ENCODE results near the gene SLC37A3.

SLC37A3 gene

GRCh38 chr7:140369294-140369693, 29.0 kb downstream of the SLC37A3 start:
- TF ChIP-seq BACH2 (CRISPR knock-in tag; IDR thresholded peaks at IDR 0.05; ENCODE audit: borderline replicate concordance) (no peak), TCF4 (CRISPR knock-in tag; IDR thresholded peaks at IDR 0.05; ENCODE audit: borderline replicate concordance) (no peak), ZNF8 (CRISPR knock-in tag; IDR thresholded peaks at IDR 0.05) (no peak), RARB (CRISPR knock-in tag; IDR thresholded peaks at IDR 0.05) (no peak), SNAI2 (CRISPR knock-in tag; IDR thresholded peaks at IDR 0.05) (no peak), CREB5 (CRISPR knock-in tag; IDR thresholded peaks at IDR 0.05; ENCODE audit: low read depth) (no peak), OSR1 (CRISPR knock-in tag; IDR thresholded peaks at IDR 0.05) (no peak), ZC3H10 (CRISPR knock-in tag; IDR thresholded peaks at IDR 0.05) (no peak), PPARA (CRISPR knock-in tag; IDR thresholded peaks at IDR 0.05; ENCODE audit: borderline replicate concordance) (no peak), GLIS3 (CRISPR knock-in tag; IDR thresholded peaks at IDR 0.05) (no peak), ISL1 (CRISPR knock-in tag; IDR thresholded peaks at IDR 0.05) (no peak), CSDC2 (CRISPR knock-in tag; IDR thresholded peaks at IDR 0.05) (no peak), POU6F1 (CRISPR knock-in tag; IDR thresholded peaks at IDR 0.05; ENCODE audit: borderline replicate concordance, low read depth) (no peak), ZNF565 (CRISPR knock-in tag; conservative IDR thresholded peaks at IDR 0.05; ENCODE audit: low read depth) (no peak), ESRRG (CRISPR knock-in tag; IDR thresholded peaks at IDR 0.05) (no peak), ARNTL (CRISPR knock-in tag; IDR thresholded peaks at IDR 0.05; ENCODE audit: borderline replicate concordance, low read depth) (no peak), TOX (CRISPR knock-in tag; IDR thresholded peaks at IDR 0.05; ENCODE audit: borderline replicate concordance) (no peak), ZFP30 (CRISPR knock-in tag; IDR thresholded peaks at IDR 0.05) (no peak)
- TF ChIP-seq, protein P1, sequence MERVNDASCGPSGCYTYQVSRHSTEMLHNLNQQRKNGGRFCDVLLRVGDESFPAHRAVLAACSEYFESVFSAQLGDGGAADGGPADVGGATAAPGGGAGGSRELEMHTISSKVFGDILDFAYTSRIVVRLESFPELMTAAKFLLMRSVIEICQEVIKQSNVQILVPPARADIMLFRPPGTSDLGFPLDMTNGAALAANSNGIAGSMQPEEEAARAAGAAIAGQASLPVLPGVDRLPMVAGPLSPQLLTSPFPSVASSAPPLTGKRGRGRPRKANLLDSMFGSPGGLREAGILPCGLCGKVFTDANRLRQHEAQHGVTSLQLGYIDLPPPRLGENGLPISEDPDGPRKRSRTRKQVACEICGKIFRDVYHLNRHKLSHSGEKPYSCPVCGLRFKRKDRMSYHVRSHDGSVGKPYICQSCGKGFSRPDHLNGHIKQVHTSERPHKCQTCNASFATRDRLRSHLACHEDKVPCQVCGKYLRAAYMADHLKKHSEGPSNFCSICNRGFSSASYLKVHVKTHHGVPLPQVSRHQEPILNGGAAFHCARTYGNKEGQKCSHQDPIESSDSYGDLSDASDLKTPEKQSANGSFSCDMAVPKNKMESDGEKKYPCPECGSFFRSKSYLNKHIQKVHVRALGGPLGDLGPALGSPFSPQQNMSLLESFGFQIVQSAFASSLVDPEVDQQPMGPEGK (CRISPR knock-in tag; IDR thresholded peaks at IDR 0.05; ENCODE audit: borderline replicate concordance): no peak
- TF ChIP-seq, protein P2, sequence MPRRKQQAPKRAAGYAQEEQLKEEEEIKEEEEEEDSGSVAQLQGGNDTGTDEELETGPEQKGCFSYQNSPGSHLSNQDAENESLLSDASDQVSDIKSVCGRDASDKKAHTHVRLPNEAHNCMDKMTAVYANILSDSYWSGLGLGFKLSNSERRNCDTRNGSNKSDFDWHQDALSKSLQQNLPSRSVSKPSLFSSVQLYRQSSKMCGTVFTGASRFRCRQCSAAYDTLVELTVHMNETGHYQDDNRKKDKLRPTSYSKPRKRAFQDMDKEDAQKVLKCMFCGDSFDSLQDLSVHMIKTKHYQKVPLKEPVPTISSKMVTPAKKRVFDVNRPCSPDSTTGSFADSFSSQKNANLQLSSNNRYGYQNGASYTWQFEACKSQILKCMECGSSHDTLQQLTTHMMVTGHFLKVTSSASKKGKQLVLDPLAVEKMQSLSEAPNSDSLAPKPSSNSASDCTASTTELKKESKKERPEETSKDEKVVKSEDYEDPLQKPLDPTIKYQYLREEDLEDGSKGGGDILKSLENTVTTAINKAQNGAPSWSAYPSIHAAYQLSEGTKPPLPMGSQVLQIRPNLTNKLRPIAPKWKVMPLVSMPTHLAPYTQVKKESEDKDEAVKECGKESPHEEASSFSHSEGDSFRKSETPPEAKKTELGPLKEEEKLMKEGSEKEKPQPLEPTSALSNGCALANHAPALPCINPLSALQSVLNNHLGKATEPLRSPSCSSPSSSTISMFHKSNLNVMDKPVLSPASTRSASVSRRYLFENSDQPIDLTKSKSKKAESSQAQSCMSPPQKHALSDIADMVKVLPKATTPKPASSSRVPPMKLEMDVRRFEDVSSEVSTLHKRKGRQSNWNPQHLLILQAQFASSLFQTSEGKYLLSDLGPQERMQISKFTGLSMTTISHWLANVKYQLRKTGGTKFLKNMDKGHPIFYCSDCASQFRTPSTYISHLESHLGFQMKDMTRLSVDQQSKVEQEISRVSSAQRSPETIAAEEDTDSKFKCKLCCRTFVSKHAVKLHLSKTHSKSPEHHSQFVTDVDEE (CRISPR knock-in tag; IDR thresholded peaks at IDR 0.05): no peak
- no peak for ATAC-seq

DNA sequence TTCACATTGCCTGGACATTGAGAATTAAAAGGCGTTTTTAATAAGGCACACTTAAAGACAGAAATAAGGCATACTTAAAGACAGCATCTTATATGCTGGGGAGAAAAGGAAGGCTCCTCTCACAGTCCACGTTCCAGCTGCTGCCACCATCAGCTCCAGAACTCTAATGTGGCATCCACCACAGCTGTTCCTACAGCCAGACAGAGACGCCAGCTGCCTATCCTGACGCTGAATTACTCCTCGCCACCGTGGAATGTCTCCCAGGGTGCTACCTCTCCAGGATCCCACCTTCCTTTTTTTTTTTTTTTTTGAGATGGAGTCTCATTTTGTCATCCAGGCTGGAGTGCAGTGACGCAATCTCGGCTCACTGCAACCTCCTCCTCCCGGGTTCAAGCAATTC, 30.8 kb downstream of the SLC37A3 start:
- TF ChIP-seq, protein P1 (CRISPR knock-in tag; IDR thresholded peaks at IDR 0.05; ENCODE audit: borderline replicate concordance): no peak
- TF ChIP-seq TCF4 (CRISPR knock-in tag; IDR thresholded peaks at IDR 0.05; ENCODE audit: borderline replicate concordance): no peak
- TF ChIP-seq ZNF70 (CRISPR knock-in tag; IDR thresholded peaks at IDR 0.05): no peak
- TF ChIP-seq ESRRG (CRISPR knock-in tag; IDR thresholded peaks at IDR 0.05): no peak
- TF ChIP-seq BACH2 (CRISPR knock-in tag; IDR thresholded peaks at IDR 0.05; ENCODE audit: borderline replicate concordance): no peak
- TF ChIP-seq ZFP3 (CRISPR knock-in tag; IDR thresholded peaks at IDR 0.05): no peak
- TF ChIP-seq GLIS3 (CRISPR knock-in tag; IDR thresholded peaks at IDR 0.05): no peak
- ATAC-seq: no peak

DNA sequence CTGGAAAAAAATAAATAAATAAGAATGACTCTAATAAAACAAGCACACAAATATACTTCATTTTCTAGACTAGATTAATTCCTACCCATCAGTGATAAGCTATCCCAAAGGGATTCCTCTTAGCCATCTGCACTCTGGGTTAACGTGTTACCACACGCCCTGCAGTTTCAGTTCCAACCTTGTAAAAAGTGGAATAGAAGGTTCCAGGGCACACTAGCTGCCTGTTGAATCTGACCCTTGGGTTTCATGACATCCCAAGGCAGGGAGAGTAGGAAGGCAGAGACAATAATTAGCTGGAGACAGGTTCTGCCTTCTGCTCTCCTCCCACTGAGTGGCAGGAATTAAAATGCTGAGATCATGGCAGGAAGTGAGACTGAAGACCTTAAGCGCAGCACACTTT, 33.5 kb downstream of the SLC37A3 start:
- no peak; the same call in 2 of the 3 replicates for ATAC-seq
- TF ChIP-seq ISL1 (CRISPR knock-in tag; IDR thresholded peaks at IDR 0.05) (no peak), BACH2 (CRISPR knock-in tag; IDR thresholded peaks at IDR 0.05; ENCODE audit: borderline replicate concordance) (no peak), ZNF565 (CRISPR knock-in tag; conservative IDR thresholded peaks at IDR 0.05; ENCODE audit: low read depth) (no peak), SNAI2 (CRISPR knock-in tag; IDR thresholded peaks at IDR 0.05) (no peak), CREB5 (CRISPR knock-in tag; IDR thresholded peaks at IDR 0.05; ENCODE audit: low read depth) (no peak), CSRNP3 (CRISPR knock-in tag; IDR thresholded peaks at IDR 0.05) (no peak), TOX (CRISPR knock-in tag; IDR thresholded peaks at IDR 0.05; ENCODE audit: borderline replicate concordance) (no peak), ESRRG (CRISPR knock-in tag; IDR thresholded peaks at IDR 0.05) (no peak), RARB (CRISPR knock-in tag; IDR thresholded peaks at IDR 0.05) (no peak), POU6F1 (CRISPR knock-in tag; IDR thresholded peaks at IDR 0.05; ENCODE audit: borderline replicate concordance, low read depth) (no peak), ZNF8 (CRISPR knock-in tag; IDR thresholded peaks at IDR 0.05) (no peak), TCF4 (CRISPR knock-in tag; IDR thresholded peaks at IDR 0.05; ENCODE audit: borderline replicate concordance) (no peak), CSDC2 (CRISPR knock-in tag; IDR thresholded peaks at IDR 0.05) (no peak)

All from SK-N-SH treated with all-trans-retinoic acid at 6 μM for 48 hours (cell line).